MM.1S (cell line): ENCODE data around the gene ADAP1.

ENCODE experiments used
- DNase-seq: peaks from one replicate; pipeline ENCODE4 v3.0.0-alpha.2; 2015
- H2AFZ ChIP-seq: fragments of 300-600 bp; sonication (generic); 2 replicates; pipeline ENCODE4 v1.6.0; 2016; ENCODE audit warnings: antibody characterized with exemption, low read length
- H3F3A ChIP-seq: fragments of 300-600 bp; sonication (generic); 2 replicates; pipeline ENCODE4 v1.6.1; 2016; ENCODE audit warnings: mild to moderate bottlenecking, antibody characterized with exemption, low read length, moderate library complexity, mixed read lengths; ENCODE audit not compliant: insufficient read depth
- H3K27ac ChIP-seq: fragments of 300-600 bp; sonication (generic); 2 replicates; pipeline ENCODE4 v1.5.1; 2016; ENCODE audit warnings: mild to moderate bottlenecking, low read length
- H3K27me3 ChIP-seq: fragments of 300-600 bp; sonication (generic); replicated peaks from 2 replicates; pipeline ENCODE4 v1.6.0; 2016; ENCODE audit warnings: low read length; ENCODE audit not compliant: insufficient read depth
- H3K36me3 ChIP-seq: fragments of 300-600 bp; sonication (generic); replicated peaks from 2 replicates; pipeline ENCODE4 v1.6.1; 2016; ENCODE audit warnings: mild to moderate bottlenecking, low read length, mixed read lengths; ENCODE audit not compliant: insufficient read depth
- H3K4me1 ChIP-seq: fragments of 300-600 bp; sonication (generic); 2 replicates; pipeline ENCODE4 v1.6.1; 2016; ENCODE audit warnings: low read length, mixed read lengths
- H3K4me2 ChIP-seq: fragments of 300-600 bp; sonication (generic); 2 replicates; pipeline ENCODE4 v1.6.0; 2016; ENCODE audit warnings: low read depth, low read length
- H3K4me3 ChIP-seq: fragments of 300-600 bp; sonication (generic); 2 replicates; pipeline ENCODE4 v1.5.1; 2016; ENCODE audit warnings: low read length, mixed read lengths
- H3K79me2 ChIP-seq: fragments of 300-600 bp; sonication (generic); 2 replicates; pipeline ENCODE4 v1.6.1; 2016; ENCODE audit warnings: mixed run types, low read length, mixed read lengths
- H3K9ac ChIP-seq: fragments of 300-600 bp; sonication (generic); 2 replicates; pipeline ENCODE4 v1.6.1; 2016; ENCODE audit warnings: low read length, mixed read lengths
- H3K9me2 ChIP-seq: fragments of 300-600 bp; sonication (generic); replicated peaks from 2 replicates; pipeline ENCODE4 v1.6.1; 2016; ENCODE audit warnings: mild to moderate bottlenecking, low read length, mixed read lengths; ENCODE audit not compliant: insufficient read depth
- H3K9me3 ChIP-seq: fragments of 300-600 bp; sonication (generic); replicated peaks from 2 replicates; pipeline ENCODE4 v1.6.1; 2016; ENCODE audit warnings: mild to moderate bottlenecking, low read length, mixed read lengths; ENCODE audit not compliant: insufficient read depth
- H4K20me1 ChIP-seq: fragments of 300-600 bp; sonication (generic); 2 replicates; pipeline ENCODE4 v1.6.1; 2016; ENCODE audit warnings: mild to moderate bottlenecking, low read length, moderate library complexity, mixed read lengths; ENCODE audit not compliant: insufficient read depth
- EZH2 ChIP-seq: fragments of 300-600 bp; sonication (generic); optimal IDR thresholded peaks from 2 replicates; pipeline ENCODE3; 2017; ENCODE audit warnings: low read depth, mild to moderate bottlenecking, antibody characterized with exemption, low read length, mixed read lengths
- EZH2phosphoT487 ChIP-seq: fragments of 300-600 bp; sonication (generic); IDR thresholded peaks from 2 replicates; pipeline ENCODE4 v1.6.1; 2018; ENCODE audit warnings: antibody characterized with exemption, low read length
- TF ChIP-seq, protein P1 (sequence below): fragments of 300-600 bp; sonication (generic); IDR thresholded peaks from 2 replicates; pipeline ENCODE4 v1.5.1; 2016; ENCODE audit warnings: antibody characterized with exemption, low read length, mixed read lengths

ADAP1 gene

DNA sequence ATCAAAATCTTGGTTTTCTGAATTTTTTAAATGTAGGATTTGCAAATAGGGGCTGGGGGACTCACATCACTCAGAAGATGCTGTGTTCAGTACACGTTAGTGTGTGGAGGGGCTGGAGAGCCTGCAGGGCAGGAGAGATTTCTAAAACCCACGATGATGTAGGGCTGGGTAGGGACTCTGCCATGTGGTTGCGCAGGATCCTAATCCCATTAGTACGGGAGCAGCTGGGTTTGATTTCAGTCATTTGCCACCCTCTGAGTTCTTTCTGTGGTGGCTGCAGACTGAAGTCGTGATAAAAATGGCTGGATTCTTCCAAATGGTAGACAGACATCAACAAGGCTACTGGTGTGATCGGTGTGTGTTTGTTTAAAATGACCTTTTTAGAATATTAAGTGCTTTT, 92.3 kb downstream of the ADAP1 start:
- no peaks in the 10 kb centered on the region for H3K9me2 ChIP-seq
- H3K4me2 ChIP-seq, result no peak overlapping the region
- H3K4me3 ChIP-seq, result no peak overlapping the region
- H3K36me3 ChIP-seq, result peaks cover 14% of the 10 kb centered on the region
- no peaks in the 10 kb centered on the region for H4K20me1 ChIP-seq
- H3K9me3 ChIP-seq, result no peaks in the 10 kb centered on the region
- H3F3A ChIP-seq, result no peaks in the 10 kb centered on the region
- H3K79me2 ChIP-seq, result no peaks in the 10 kb centered on the region
- no peak overlapping the region for H3K9ac ChIP-seq
- TF ChIP-seq, protein P1, sequence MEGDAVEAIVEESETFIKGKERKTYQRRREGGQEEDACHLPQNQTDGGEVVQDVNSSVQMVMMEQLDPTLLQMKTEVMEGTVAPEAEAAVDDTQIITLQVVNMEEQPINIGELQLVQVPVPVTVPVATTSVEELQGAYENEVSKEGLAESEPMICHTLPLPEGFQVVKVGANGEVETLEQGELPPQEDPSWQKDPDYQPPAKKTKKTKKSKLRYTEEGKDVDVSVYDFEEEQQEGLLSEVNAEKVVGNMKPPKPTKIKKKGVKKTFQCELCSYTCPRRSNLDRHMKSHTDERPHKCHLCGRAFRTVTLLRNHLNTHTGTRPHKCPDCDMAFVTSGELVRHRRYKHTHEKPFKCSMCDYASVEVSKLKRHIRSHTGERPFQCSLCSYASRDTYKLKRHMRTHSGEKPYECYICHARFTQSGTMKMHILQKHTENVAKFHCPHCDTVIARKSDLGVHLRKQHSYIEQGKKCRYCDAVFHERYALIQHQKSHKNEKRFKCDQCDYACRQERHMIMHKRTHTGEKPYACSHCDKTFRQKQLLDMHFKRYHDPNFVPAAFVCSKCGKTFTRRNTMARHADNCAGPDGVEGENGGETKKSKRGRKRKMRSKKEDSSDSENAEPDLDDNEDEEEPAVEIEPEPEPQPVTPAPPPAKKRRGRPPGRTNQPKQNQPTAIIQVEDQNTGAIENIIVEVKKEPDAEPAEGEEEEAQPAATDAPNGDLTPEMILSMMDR, result no peak
- no peak for TF ChIP-seq EZH2
- no peak for TF ChIP-seq EZH2phosphoT487
- DNase-seq, result no peak
- no peak overlapping the region for H3K27ac ChIP-seq
- no peaks in the 10 kb centered on the region for H3K4me1 ChIP-seq
- no peaks in the 10 kb centered on the region for H3K27me3 ChIP-seq
- H2AFZ ChIP-seq, result no peak overlapping the region

DNA sequence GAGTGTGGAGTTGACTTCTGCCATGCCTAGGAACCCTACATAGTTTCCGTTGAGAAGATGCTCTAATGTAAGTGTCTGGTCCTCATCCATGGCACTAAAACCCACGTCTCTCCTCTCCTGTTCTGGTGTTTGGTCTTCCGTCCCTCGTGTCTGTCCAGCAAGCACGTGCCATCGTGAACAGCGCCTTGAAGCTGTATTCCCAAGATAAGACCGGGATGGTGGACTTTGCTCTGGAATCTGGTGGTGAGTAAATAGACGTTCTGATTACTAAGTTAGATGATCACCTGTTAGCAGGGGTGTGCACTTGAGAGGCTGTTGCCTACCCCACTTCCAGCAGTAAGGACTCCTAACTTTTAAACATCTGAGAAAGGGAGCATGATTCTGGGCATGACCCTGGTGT, 93.3 kb downstream of the ADAP1 start:
- no peak overlapping the region for H2AFZ ChIP-seq
- no peak for DNase-seq
- H3K79me2 ChIP-seq, result no peaks in the 10 kb centered on the region
- no peaks in the 10 kb centered on the region for H3K27me3 ChIP-seq
- H3F3A ChIP-seq, result no peaks in the 10 kb centered on the region
- peaks cover 10% of the 10 kb centered on the region for H3K36me3 ChIP-seq
- no peaks in the 10 kb centered on the region for H3K9me2 ChIP-seq
- H3K27ac ChIP-seq, result no peak overlapping the region
- H3K9me3 ChIP-seq, result no peaks in the 10 kb centered on the region
- no peak overlapping the region for H3K4me2 ChIP-seq
- H3K4me1 ChIP-seq, result no peaks in the 10 kb centered on the region
- no peak overlapping the region for H3K4me3 ChIP-seq
- TF ChIP-seq EZH2phosphoT487 (no peak), EZH2 (no peak)
- TF ChIP-seq, protein P1, result no peak
- H3K9ac ChIP-seq, result no peak overlapping the region
- no peaks in the 10 kb centered on the region for H4K20me1 ChIP-seq

DNA sequence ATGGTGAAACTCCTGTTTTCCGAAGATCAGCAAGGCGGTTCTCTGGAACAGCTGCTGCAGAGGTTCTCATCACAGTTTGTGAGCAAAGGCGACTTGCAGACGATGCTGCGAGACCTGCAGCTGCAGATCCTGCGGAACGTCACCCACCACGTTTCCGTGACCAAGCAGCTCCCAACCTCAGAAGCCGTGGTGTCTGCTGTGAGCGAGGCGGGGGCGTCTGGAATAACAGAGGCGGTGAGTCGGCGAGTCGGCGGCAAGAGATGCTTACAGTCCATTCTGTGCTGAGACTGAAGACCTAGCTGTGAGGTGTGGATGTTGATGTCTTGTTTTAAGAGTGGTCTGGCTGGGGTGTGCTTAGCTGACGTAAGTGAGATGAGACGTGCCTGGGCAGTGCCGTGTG, 94.3 kb downstream of the ADAP1 start:
- no peak overlapping the region for H3K4me3 ChIP-seq
- H3K9me3 ChIP-seq, result no peaks in the 10 kb centered on the region
- H3K4me1 ChIP-seq, result no peaks in the 10 kb centered on the region
- H3K36me3 ChIP-seq, result peaks cover 10% of the 10 kb centered on the region
- H3K9me2 ChIP-seq, result no peaks in the 10 kb centered on the region
- TF ChIP-seq, protein P1, result no peak
- TF ChIP-seq EZH2, result no peak
- no peak for TF ChIP-seq EZH2phosphoT487
- no peak for DNase-seq
- H2AFZ ChIP-seq, result no peak overlapping the region
- H4K20me1 ChIP-seq, result no peaks in the 10 kb centered on the region
- H3K4me2 ChIP-seq, result no peak overlapping the region
- H3K79me2 ChIP-seq, result no peaks in the 10 kb centered on the region
- H3K9ac ChIP-seq, result no peak overlapping the region
- H3F3A ChIP-seq, result no peaks in the 10 kb centered on the region
- H3K27me3 ChIP-seq, result no peaks in the 10 kb centered on the region
- no peak overlapping the region for H3K27ac ChIP-seq
